NT2/D1 (cell line): Measurements from ENCODE around the gene USH2A.

Experiments used
- SUZ12 ChIP-seq: IDR thresholded peaks from 2 replicates; pipeline ENCODE4 v1.6.1; 2011; ENCODE audit not compliant: insufficient read length, insufficient read depth; ENCODE audit errors: extremely low read depth
- YY1 ChIP-seq: IDR thresholded peaks from 2 replicates; pipeline ENCODE4 v1.6.1; 2011; ENCODE audit not compliant: insufficient read length, insufficient read depth
- ZNF274 ChIP-seq: IDR thresholded peaks from 2 replicates; pipeline ENCODE4 v1.6.1; 2011; ENCODE audit warnings: mild to moderate bottlenecking, low read depth, low read length

DNA sequence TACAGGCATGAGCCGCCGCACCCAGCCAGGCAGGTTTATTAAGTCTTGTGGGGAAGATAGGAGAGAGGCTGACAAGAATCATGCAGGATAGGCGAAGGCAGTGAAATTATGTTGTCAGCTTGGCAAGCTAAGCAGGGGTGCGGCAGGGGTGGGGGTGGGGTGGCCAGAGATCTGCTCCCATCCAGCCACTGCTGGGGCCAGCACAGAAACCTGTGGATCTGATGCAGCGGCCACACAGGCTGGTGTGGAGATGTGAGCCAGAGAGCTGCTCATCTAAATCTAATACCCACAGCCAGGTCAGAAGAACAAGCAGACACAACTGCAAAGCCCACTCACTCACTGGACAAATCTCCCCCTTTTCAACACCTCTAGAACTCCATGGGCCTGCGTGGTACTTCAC, 787.4 kb downstream of the USH2A start:
- TF ChIP-seq ZNF274 (no peak), YY1 (no peak), SUZ12 (no peak)
